Measurements from ENCODE around the gene NDUFAF2.
"Not testable (repeated sequence)": the region's sequence is repeated elsewhere in the genome, so short reads cannot be mapped to it uniquely, and the experiment has no call there.

The NDUFAF2 gene

GRCh38 chr5:61177716-61178115 lies 232.7 kb downstream of the NDUFAF2 start:
- no peak for TF ChIP-seq CTCF (IDR thresholded peaks at IDR 0.05)
- Histone ChIP-seq H3K4me3 (no peak overlapping the region), H3K27ac (no peak overlapping the region)
- no peak for DNase-seq (ENCODE audit: low spot score)

- TF ChIP-seq CTCF (IDR thresholded peaks at IDR 0.05): no peak
- H3K27ac ChIP-seq: no peak overlapping the region
- no peak for DNase-seq (ENCODE audit: low spot score)
- no peak overlapping the region for H3K4me3 ChIP-seq
These were observed 233.7 kb downstream of the NDUFAF2 start for GRCh38 chr5:61178702-61179101.

- no peak for TF ChIP-seq CTCF (IDR thresholded peaks at IDR 0.05)
- H3K27ac ChIP-seq: no peak overlapping the region
- H3K4me3 ChIP-seq: peak overlapping the region; percentile 34
- no peak for DNase-seq (ENCODE audit: low spot score)
These were observed 235.9 kb downstream of the NDUFAF2 start for GRCh38 chr5:61180886-61181285.

- DNase-seq (ENCODE audit: low spot score): no peak
These were observed 237.4 kb downstream of the NDUFAF2 start for GRCh38 chr5:61182449-61182848.

GRCh38 chr5:61183538-61183937 lies 238.5 kb downstream of the NDUFAF2 start:
- DNase-seq (ENCODE audit: low spot score): no peak
- TF ChIP-seq CTCF (IDR thresholded peaks at IDR 0.05): no peak
- Histone ChIP-seq H3K27ac (no peak overlapping the region), H3K4me3 (no peak overlapping the region)

More at GRCh38 chr5:61182449-61182848, 237.4 kb downstream of the NDUFAF2 start:
- H3K4me3 ChIP-seq: no peak overlapping the region
- no peak overlapping the region for H3K27ac ChIP-seq
- no peak for TF ChIP-seq CTCF (IDR thresholded peaks at IDR 0.05)

- Histone ChIP-seq H3K27ac (no peak overlapping the region), H3K4me3 (no peak overlapping the region)
- no peak for DNase-seq (ENCODE audit: low spot score)
- no peak for TF ChIP-seq CTCF (IDR thresholded peaks at IDR 0.05)
These were observed 239.7 kb downstream of the NDUFAF2 start for GRCh38 chr5:61184708-61185107.

GRCh38 chr5:61186634-61187033 lies 241.6 kb downstream of the NDUFAF2 start:
- no peak overlapping the region for H3K27ac ChIP-seq
- H3K4me3 ChIP-seq: no peak overlapping the region
- DNase-seq (ENCODE audit: low spot score): no peak
- no peak for TF ChIP-seq CTCF (IDR thresholded peaks at IDR 0.05)

GRCh38 chr5:61187352-61187751 lies 242.3 kb downstream of the NDUFAF2 start:
- H3K4me3 ChIP-seq; DNase-seq (ENCODE audit: low spot score); H3K27ac ChIP-seq: not testable (repeated sequence)

- not testable (repeated sequence) for H3K4me3 ChIP-seq; H3K27ac ChIP-seq; DNase-seq (ENCODE audit: low spot score)
These were observed 242.8 kb downstream of the NDUFAF2 start for GRCh38 chr5:61187826-61188225.

Data from coronary artery (tissue), 2 donors.